Esophagus squamous epithelium (tissue), 4 donors: ENCODE measurements around the gene DTX2.
"Not testable (repeated sequence)": the region's sequence is repeated elsewhere in the genome, so short reads cannot be mapped to it uniquely, and the experiment has no call there.

Experiments
- POLR2A ChIP-seq, 4 donors: fragments of 450-650 bp; IDR thresholded peaks; one replicate each; pipeline ENCODE4 v1.6.1; 2017; ENCODE audit warnings: antibody characterized with exemption in 4 of 4, mild to moderate bottlenecking in 4 of 4, moderate library complexity in 3 of 4
- TF ChIP-seq, protein P1 (sequence below), 6 experiments: fragments of 450-650 bp in 4 of 6; fragments of 200-600 bp in 2 of 6; sonication (generic) in 2 of 6; IDR thresholded peaks; one replicate each; pipeline ENCODE4 v1.5.1; 2016 to 2019; ENCODE audit warnings: antibody characterized with exemption in 6 of 6, mild to moderate bottlenecking in 4 of 6, moderate library complexity in 4 of 6

DNA sequence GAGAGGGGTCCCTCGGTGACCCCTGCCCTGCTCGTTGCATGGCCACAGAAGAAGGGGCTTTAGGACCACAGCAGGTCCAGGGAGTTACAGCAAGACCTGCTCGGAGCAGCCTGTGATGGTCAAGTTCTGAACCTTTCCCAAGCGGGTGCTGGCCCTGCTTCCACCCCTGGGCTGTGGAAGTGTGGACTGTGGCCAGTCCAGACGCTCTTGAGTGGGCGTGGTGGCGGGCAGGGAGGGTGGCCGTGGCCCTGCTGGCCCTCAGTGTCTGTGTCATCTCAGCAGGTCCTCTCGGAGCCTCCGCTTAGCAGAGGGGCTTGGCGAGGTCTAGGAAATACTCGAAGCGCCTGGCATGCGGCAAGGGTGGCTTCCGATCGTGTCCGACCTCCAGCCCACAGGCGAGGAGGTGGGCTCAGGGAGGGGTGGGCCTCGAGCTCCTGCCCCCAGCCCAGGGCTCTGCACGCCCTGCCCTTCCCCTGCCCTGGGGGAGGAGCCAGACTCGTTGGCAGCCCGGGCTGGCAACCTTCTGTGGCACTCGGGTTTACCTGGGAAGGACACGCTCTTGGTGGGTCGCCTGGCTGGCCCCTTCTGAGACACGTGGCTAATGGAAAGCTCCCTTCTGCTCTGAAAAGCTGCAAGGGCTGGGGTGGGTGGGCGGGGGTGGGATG, 36.5 kb downstream of the DTX2 start:
- TF ChIP-seq, protein P1, sequence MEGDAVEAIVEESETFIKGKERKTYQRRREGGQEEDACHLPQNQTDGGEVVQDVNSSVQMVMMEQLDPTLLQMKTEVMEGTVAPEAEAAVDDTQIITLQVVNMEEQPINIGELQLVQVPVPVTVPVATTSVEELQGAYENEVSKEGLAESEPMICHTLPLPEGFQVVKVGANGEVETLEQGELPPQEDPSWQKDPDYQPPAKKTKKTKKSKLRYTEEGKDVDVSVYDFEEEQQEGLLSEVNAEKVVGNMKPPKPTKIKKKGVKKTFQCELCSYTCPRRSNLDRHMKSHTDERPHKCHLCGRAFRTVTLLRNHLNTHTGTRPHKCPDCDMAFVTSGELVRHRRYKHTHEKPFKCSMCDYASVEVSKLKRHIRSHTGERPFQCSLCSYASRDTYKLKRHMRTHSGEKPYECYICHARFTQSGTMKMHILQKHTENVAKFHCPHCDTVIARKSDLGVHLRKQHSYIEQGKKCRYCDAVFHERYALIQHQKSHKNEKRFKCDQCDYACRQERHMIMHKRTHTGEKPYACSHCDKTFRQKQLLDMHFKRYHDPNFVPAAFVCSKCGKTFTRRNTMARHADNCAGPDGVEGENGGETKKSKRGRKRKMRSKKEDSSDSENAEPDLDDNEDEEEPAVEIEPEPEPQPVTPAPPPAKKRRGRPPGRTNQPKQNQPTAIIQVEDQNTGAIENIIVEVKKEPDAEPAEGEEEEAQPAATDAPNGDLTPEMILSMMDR (IDR thresholded peaks at IDR 0.05): not testable (repeated sequence)
- TF ChIP-seq POLR2A (IDR thresholded peaks at IDR 0.05): not testable (repeated sequence)
